ENCODE results near the gene FBLN2. TPM values are rescaled to one million over a fixed set of nuclear protein-coding genes. Genes with fewer than 3 reads are reported as not detected.
"Not testable (repeated sequence)": the region's sequence is repeated elsewhere in the genome, so short reads cannot be mapped to it uniquely, and the experiment has no call there.

FBLN2 gene
- polyA plus RNA-seq (2013) = 15.9 and 19.7 TPM in 2 replicates

DNA sequence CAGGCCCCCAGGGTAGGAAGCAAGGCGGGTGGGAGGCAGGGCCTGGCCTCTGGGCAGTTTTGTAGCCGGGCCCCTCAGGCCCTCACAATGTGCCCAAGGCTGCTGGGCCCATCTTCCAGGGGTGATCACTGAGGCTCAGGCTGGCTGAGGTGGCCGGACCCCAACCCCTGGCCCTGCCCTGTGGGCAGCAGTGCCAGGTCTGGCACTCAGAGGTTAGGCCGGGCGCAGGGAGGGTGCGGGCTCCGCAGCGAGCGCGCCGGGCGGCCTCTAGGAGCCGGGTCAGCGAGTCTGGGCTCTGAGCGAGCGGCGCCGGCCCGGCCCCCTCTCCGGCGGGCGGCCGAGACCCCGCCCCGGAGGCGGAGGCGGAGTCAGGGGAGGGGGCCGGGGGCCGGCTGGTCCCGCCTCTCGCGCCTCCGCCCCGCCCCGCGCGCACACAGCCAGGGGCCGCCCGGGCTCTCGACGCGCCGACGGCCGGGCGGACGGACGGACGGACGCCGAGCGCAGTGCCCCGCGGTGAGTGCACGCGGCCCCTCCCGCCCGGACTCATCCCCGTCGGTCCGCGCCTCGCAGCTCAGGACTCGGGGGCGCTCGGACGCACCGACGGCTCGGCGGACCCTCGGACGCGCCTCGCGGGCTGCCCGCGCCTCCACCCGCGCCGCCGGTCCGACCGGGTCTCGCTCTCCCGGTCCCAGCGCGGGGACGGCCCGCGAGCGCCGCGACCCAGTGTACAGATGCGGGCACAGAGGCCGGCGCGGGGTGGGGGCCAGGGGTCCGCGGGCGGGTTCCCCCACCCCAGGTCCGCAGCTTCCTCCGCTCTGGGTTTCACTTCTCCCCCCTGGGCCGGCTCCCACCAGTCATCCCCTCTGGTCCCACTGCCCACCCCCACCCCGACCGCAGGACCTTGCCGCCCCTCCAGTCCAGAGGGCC is at the start of gene FBLN2:
Gene FBLN2, plus strand, starts transcription at position 430 of the 927 bp plus-strand sequence. CDS start 21,231 bp downstream, outside the sequence.
- Histone ChIP-seq H3K27ac (ENCODE audit: low read depth, low read length) (no peak within 1 kb of the TSS), H3K79me2 (ENCODE audit: control insufficient read depth, insufficient read depth, low read length, poor library complexity) (no peaks in the 10 kb centered on the region), H2BK120ac (ENCODE audit: insufficient read depth, low read length, poor library complexity) (peak within 1 kb of the TSS; percentile 53), H2AK5ac (ENCODE audit: low read length) (peak within 1 kb of the TSS; percentile 14), H3K79me1 (ENCODE audit: low read length) (peaks cover 5% of the 10 kb centered on the region), H4K91ac (ENCODE audit: low read depth, low read length) (peak within 1 kb of the TSS; percentile 71), H4K12ac (ENCODE audit: low read depth, low read length) (no peak within 1 kb of the TSS), H3K4me2 (ENCODE audit: low read length) (peak within 1 kb of the TSS; percentile 79), H3K9me3 (ENCODE audit: insufficient read depth, low read depth, low read length) (peaks cover 1% of the 10 kb centered on the region), H2BK12ac (ENCODE audit: low read length) (peak within 1 kb of the TSS; percentile 37), H2AFZ (ENCODE audit: insufficient read depth, low read length, poor library complexity) (peak within 1 kb of the TSS; percentile 68), H3K27me3 (ENCODE audit: insufficient read depth, low read length) (no peaks in the 10 kb centered on the region), H3K23ac (ENCODE audit: low read length) (no peak within 1 kb of the TSS), H3K4me3 (ENCODE audit: low read depth, low read length) (peak within 1 kb of the TSS; percentile 67), H3K4me1 (ENCODE audit: control insufficient read depth in 1 of 2, insufficient read depth in 2 of 2, low read length in 2 of 2) (peaks cover 12 to 16% of the 10 kb centered on the region in 2 experiments), H3K14ac (ENCODE audit: low read length) (no peak within 1 kb of the TSS), H3K4ac (ENCODE audit: low read depth, low read length) (no peak within 1 kb of the TSS), H3K36me3 (ENCODE audit: control insufficient read depth in 1 of 2, insufficient read depth in 2 of 2, low read length in 2 of 2) (no peaks in the 10 kb centered on the region), H4K8ac (ENCODE audit: low read depth, low read length) (peak within 1 kb of the TSS; percentile 83), H3K18ac (ENCODE audit: low read length) (peak within 1 kb of the TSS; percentile 69), H3K9ac (ENCODE audit: low read length) (no peak within 1 kb of the TSS), H2BK5ac (ENCODE audit: low read depth, low read length, poor library complexity) (no peak within 1 kb of the TSS)
- no CpG with 5 or more reads among the region's 107 CpGs for WGBS (ENCODE audit: extremely low coverage, insufficient coverage, insufficient read length)
- DNase-seq = peak; percentile 55 to 76

- not testable (repeated sequence) for H3K18ac ChIP-seq (ENCODE audit: low read length); DNase-seq; H3K9ac ChIP-seq (ENCODE audit: low read length); H3K23ac ChIP-seq (ENCODE audit: low read length); H3K27me3 ChIP-seq (ENCODE audit: insufficient read depth, low read length); H3K4me1 ChIP-seq (ENCODE audit: control insufficient read depth in 1 of 2, insufficient read depth in 2 of 2, low read length in 2 of 2); H3K79me1 ChIP-seq (ENCODE audit: low read length); H2BK5ac ChIP-seq (ENCODE audit: low read depth, low read length, poor library complexity); H3K27ac ChIP-seq (ENCODE audit: low read depth, low read length); H2BK120ac ChIP-seq (ENCODE audit: insufficient read depth, low read length, poor library complexity); H4K8ac ChIP-seq (ENCODE audit: low read depth, low read length); H3K4ac ChIP-seq (ENCODE audit: low read depth, low read length); H3K4me3 ChIP-seq (ENCODE audit: low read depth, low read length); H3K9me3 ChIP-seq (ENCODE audit: insufficient read depth, low read depth, low read length); H3K79me2 ChIP-seq (ENCODE audit: control insufficient read depth, insufficient read depth, low read length, poor library complexity); H2AK5ac ChIP-seq (ENCODE audit: low read length); H3K36me3 ChIP-seq (ENCODE audit: control insufficient read depth in 1 of 2, insufficient read depth in 2 of 2, low read length in 2 of 2); H2BK12ac ChIP-seq (ENCODE audit: low read length); H4K12ac ChIP-seq (ENCODE audit: low read depth, low read length); H4K91ac ChIP-seq (ENCODE audit: low read depth, low read length); H2AFZ ChIP-seq (ENCODE audit: insufficient read depth, low read length, poor library complexity); H3K4me2 ChIP-seq (ENCODE audit: low read length); H3K14ac ChIP-seq (ENCODE audit: low read length)
- WGBS (ENCODE audit: extremely low coverage, insufficient coverage, insufficient read length) = no CpG with 5 or more reads among the region's 11 CpGs
Measured at GRCh38 chr3:13499246-13499645, 49.7 kb upstream of the FBLN2 start.

GRCh38 chr3:13500133-13500885 is 48.6 kb upstream of the FBLN2 start:
- H3K4me3 ChIP-seq (ENCODE audit: low read depth, low read length) = no peak overlapping the region
- H3K79me1 ChIP-seq (ENCODE audit: low read length) = peaks cover 2% of the 10 kb centered on the region
- H2AFZ ChIP-seq (ENCODE audit: insufficient read depth, low read length, poor library complexity) = no peak overlapping the region
- H3K9ac ChIP-seq (ENCODE audit: low read length) = no peak overlapping the region
- H2BK12ac ChIP-seq (ENCODE audit: low read length) = no peak overlapping the region
- H3K27me3 ChIP-seq (ENCODE audit: insufficient read depth, low read length) = no peaks in the 10 kb centered on the region
- DNase-seq = peak in 1 of 2 donors; percentile 12
- no peak overlapping the region for H3K4me2 ChIP-seq (ENCODE audit: low read length)
- H3K14ac ChIP-seq (ENCODE audit: low read length) = no peak overlapping the region
- no peak overlapping the region for H2AK5ac ChIP-seq (ENCODE audit: low read length)
- H3K9me3 ChIP-seq (ENCODE audit: insufficient read depth, low read depth, low read length) = peaks cover 2% of the 10 kb centered on the region
- H3K4me1 ChIP-seq (ENCODE audit: control insufficient read depth in 1 of 2, insufficient read depth in 2 of 2, low read length in 2 of 2) = peaks cover 0 to 3% of the 10 kb centered on the region in 2 experiments
- H3K23ac ChIP-seq (ENCODE audit: low read length) = no peak overlapping the region
- no CpG with 5 or more reads among the region's 15 CpGs for WGBS (ENCODE audit: extremely low coverage, insufficient coverage, insufficient read length)
- no peak overlapping the region for H2BK5ac ChIP-seq (ENCODE audit: low read depth, low read length, poor library complexity)
- peaks cover 0 to 2% of the 10 kb centered on the region in 2 experiments for H3K36me3 ChIP-seq (ENCODE audit: control insufficient read depth in 1 of 2, insufficient read depth in 2 of 2, low read length in 2 of 2)
- H3K4ac ChIP-seq (ENCODE audit: low read depth, low read length) = no peak overlapping the region
- no peak overlapping the region for H4K12ac ChIP-seq (ENCODE audit: low read depth, low read length)
- H4K91ac ChIP-seq (ENCODE audit: low read depth, low read length) = no peak overlapping the region
- H3K18ac ChIP-seq (ENCODE audit: low read length) = no peak overlapping the region
- H3K27ac ChIP-seq (ENCODE audit: low read depth, low read length) = no peak overlapping the region
- no peak overlapping the region for H4K8ac ChIP-seq (ENCODE audit: low read depth, low read length)
- no peak overlapping the region for H2BK120ac ChIP-seq (ENCODE audit: insufficient read depth, low read length, poor library complexity)
- no peaks in the 10 kb centered on the region for H3K79me2 ChIP-seq (ENCODE audit: control insufficient read depth, insufficient read depth, low read length, poor library complexity)

DNA sequence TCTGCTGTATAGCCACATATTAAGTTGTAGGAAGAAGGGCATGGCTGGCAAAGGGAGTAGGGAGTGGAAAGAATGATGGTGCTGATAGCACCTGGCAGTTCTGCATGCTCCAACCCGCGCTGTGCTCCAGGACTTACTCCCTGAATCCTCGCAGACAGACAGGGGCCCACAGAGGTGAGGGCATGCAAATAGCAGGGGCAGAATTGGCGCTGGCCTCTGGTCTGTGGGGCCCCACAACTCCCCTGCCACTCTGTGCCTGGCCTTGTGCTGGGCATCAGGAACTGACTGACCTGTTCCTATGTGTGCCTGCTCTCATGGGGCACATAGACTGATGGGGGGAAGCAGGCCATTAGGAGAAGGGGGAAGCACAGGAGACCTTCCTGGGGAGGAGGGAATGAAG is 47.9 kb upstream of the FBLN2 start:
- Histone ChIP-seq H3K14ac (ENCODE audit: low read length) (no peak overlapping the region), H4K8ac (ENCODE audit: low read depth, low read length) (no peak overlapping the region), H2AK5ac (ENCODE audit: low read length) (no peak overlapping the region), H2AFZ (ENCODE audit: insufficient read depth, low read length, poor library complexity) (no peak overlapping the region), H3K4ac (ENCODE audit: low read depth, low read length) (no peak overlapping the region), H3K18ac (ENCODE audit: low read length) (no peak overlapping the region), H2BK5ac (ENCODE audit: low read depth, low read length, poor library complexity) (no peak overlapping the region), H4K12ac (ENCODE audit: low read depth, low read length) (no peak overlapping the region), H3K4me1 (ENCODE audit: control insufficient read depth in 1 of 2, insufficient read depth in 2 of 2, low read length in 2 of 2) (peaks cover 0 to 3% of the 10 kb centered on the region in 2 experiments), H3K9me3 (ENCODE audit: insufficient read depth, low read depth, low read length) (no peaks in the 10 kb centered on the region), H3K36me3 (ENCODE audit: control insufficient read depth in 1 of 2, insufficient read depth in 2 of 2, low read length in 2 of 2) (peaks cover 0 to 2% of the 10 kb centered on the region in 2 experiments), H3K9ac (ENCODE audit: low read length) (no peak overlapping the region), H3K79me1 (ENCODE audit: low read length) (peaks cover 2% of the 10 kb centered on the region), H3K4me2 (ENCODE audit: low read length) (no peak overlapping the region), H3K27me3 (ENCODE audit: insufficient read depth, low read length) (no peaks in the 10 kb centered on the region), H3K4me3 (ENCODE audit: low read depth, low read length) (no peak overlapping the region), H3K79me2 (ENCODE audit: control insufficient read depth, insufficient read depth, low read length, poor library complexity) (no peaks in the 10 kb centered on the region), H3K23ac (ENCODE audit: low read length) (no peak overlapping the region), H2BK120ac (ENCODE audit: insufficient read depth, low read length, poor library complexity) (no peak overlapping the region), H3K27ac (ENCODE audit: low read depth, low read length) (no peak overlapping the region), H4K91ac (ENCODE audit: low read depth, low read length) (no peak overlapping the region), H2BK12ac (ENCODE audit: low read length) (no peak overlapping the region)
- no peak for DNase-seq
- WGBS (ENCODE audit: extremely low coverage, insufficient coverage, insufficient read length) = no CpG with 5 or more reads among the region's 4 CpGs
